ENCODE measurements around the gene HEMGN.
"Not testable (repeated sequence)": the region's sequence is repeated elsewhere in the genome, so short reads cannot be mapped to it uniquely, and the experiment has no call there.

Gene HEMGN

DNA sequence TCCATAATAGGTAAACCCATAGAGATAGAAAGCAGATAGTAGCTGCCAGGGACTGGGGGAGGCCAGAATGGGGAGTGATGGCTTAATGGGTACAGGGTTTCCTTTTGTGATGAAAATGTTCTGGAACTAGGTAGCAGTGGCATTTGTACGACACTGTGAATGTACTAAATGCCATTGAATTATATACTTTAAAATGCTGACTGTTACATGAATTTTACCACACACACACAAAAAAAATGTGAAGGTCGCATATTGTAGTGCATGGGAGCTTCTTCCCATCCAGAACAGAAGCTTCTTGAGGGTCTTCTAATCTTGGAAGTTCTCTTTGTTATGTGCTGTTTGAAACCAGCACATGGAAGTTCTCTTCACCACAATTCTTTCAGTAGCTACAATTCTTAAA is 25.3 kb upstream of the HEMGN start:
- DNase-seq = no peak

DNA sequence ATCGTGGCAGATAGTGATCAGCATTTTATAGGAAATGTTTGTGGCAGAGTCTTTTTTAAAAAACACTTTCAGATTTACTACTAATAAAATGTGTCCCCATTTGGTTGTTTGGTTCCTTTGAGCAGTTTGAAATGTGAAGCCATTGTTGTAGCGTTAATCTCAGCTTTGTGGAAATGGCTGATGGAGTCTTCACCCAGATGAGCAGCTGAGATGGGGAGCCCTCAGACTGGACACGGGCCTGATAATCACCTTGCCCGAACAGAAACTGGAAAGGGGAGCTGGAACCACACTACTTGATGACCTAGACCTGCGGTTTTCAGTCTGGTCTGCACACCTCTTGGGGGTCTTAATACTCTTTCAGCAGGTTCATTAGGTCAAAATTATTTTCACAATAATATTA is 24.6 kb upstream of the HEMGN start:
- DNase-seq = no peak

- no peak for DNase-seq
Measured at GRCh38 chr9:97962136-97962535, 24.2 kb upstream of the HEMGN start.

DNA sequence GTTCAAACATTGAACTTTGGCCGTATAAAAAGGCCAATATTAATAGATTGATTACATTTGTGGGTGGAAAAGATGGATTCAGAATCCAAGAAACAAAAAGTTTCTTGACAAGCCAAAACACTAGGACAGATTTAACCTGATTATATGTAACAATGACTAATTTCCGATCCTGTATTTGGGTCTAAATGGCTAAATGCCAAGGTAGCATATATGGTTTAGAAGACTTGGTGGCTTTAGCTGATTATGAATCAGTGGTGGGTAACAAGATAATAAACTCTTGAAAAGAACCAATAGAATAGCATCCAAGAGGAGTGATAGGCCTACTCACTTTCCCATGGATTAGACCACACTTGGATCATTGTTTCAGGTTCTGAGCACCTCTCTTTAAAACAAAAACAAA is 23.4 kb upstream of the HEMGN start:
- no peak for DNase-seq

- DNase-seq = not testable (repeated sequence)
Measured at GRCh38 chr9:97960678-97961328, 22.8 kb upstream of the HEMGN start.

GRCh38 chr9:97959585-97959984 is 21.6 kb upstream of the HEMGN start:
- no peak for DNase-seq

DNA sequence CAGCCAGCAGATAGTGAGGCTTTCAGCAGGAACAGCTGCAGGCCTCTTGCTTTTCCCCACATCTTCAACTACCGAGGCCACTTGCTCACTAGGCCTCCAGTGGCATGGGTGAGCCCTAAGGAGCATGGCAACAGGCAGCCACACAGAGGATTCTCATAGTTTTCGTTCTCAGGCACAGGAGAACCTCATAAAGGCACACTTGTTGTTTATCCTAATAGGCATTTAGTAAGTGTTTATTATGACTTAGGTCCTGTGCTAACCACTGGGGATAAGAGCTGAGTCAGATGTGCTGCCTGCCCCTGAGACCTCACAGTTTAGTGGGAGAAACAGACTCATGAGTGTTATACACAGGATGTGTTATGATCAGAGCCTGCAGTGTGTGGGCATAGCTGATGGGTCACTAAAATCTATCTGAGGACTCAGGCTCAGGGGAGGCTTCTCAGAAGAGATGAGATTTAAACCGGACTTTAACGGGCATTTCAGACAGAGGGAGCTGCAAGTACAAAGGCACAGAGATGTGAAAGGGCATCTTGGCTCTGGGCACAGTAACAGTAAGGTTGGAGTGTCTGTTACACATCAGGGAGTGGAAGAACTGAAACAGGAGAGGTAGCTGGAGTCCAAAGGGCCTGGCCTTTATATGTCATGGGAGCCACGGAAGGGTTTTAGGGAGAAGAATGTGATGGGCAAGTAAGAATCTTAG is 21.0 kb upstream of the HEMGN start:
- DNase-seq = no peak

GRCh38 chr9:97956331-97956730 is 18.4 kb upstream of the HEMGN start:
- no peak for DNase-seq

GRCh38 chr9:97954550-97954989 is 16.6 kb upstream of the HEMGN start:
- no peak for DNase-seq

DNA sequence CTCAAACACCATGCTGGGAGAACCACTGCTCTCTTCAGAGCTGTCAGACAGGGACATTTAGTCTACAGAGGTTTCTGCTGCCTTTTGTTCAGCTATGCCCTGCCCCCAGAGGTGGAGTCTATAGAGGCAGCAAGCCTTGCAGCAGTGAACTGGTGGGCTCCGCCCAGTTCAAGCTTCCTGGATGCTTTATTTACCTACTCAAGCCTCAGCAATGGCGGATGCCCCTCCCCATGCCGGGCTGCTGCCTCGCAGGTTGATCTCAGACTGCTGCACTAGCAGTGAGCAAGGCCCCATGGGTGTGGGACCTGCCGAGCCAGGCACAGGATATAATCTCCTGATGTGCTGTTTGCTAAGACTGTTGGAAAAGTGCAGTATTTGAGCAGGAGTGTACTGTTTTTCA is 12.9 kb upstream of the HEMGN start:
- not testable (repeated sequence) for DNase-seq

- DNase-seq = not testable (repeated sequence)
Measured at GRCh38 chr9:97947094-97947493, 9.1 kb upstream of the HEMGN start.

DNA sequence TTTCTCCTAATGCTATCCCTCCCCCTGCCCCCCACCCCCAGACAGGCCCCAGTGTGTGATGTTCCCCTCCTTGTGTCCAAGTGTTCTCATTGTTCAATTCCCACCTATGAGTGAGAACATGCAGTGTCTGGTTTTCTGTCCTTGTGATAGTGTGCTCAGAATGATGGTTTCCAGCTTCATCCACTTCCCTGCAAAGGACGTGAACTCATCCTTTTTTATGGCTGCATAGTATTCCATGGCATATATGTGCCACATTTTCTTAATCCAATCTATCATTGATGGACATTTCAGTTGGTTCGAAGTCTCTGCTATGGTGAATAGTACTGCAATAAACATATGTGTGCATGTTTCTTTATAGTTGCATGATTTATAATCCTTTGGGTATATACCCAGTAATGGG is 7.5 kb upstream of the HEMGN start:
- not testable (repeated sequence) for DNase-seq

GRCh38 chr9:97944612-97945011 is 6.6 kb upstream of the HEMGN start:
- DNase-seq = no peak

DNA sequence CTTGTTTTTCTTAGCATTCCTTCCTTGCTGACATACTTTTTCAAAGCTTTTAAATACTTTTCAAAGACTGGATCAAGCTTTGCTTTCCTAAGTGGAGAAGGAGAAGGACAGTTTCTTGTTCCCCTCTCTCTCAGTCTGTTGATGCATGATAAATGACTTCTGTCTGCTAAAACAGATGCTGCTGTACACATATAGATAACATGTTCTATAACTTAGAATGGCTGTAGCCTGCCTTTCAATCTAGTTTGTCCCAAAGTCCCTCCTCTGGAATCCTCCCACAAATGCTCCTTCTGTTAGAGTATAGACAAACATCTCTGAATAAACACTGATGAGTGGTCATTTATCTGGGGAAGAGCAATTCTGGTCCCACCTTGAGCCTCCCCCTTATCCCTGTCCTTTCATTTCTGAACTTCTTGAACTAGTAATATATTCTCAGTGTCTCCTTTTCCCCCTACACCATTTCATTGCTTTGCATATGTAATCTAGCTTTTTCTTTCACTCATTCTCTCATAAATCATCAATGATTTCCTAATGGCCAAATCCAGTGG is 5.4 kb upstream of the HEMGN start:
- no peak for DNase-seq

DNA sequence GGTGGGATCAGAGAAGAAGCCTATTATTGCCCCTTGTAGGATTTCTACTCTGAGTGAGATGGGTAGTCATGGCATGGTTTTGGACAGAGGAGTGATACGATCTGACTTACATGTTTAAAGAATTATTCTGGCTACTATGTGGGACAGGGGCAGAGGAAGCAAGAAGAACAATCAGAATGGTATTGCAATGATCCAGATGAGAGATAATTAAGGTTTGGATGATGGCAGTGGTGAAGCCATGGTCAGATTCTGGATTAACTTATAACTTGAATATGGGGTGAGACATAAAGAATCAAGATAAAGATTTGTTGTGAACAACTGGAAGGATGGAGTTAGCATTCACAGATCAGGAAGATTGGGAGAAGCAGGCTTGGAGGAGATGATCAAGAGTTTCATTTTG is 3.4 kb upstream of the HEMGN start:
- no peak for DNase-seq

DNA sequence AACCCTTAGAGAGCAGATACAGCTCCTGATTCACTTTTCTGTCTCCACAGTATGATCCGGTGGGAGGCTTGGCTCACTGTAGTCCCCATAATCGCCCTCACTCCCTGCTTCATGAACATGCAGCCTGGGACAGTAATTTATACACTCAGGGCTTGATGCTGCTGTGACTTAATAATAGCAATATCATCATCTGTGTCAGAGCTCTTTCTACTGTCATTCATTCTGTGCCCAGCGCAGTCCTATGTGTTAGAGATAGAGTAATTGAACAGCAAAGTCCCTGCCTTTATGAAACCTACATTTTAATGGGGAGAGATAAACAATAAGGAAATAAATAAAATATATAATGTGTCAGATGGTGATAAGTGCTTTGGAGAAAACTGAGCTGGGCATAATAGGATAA is 2.8 kb upstream of the HEMGN start:
- no peak for DNase-seq

GRCh38 chr9:97940233-97940632 is 2.3 kb upstream of the HEMGN start:
- DNase-seq = no peak

DNA sequence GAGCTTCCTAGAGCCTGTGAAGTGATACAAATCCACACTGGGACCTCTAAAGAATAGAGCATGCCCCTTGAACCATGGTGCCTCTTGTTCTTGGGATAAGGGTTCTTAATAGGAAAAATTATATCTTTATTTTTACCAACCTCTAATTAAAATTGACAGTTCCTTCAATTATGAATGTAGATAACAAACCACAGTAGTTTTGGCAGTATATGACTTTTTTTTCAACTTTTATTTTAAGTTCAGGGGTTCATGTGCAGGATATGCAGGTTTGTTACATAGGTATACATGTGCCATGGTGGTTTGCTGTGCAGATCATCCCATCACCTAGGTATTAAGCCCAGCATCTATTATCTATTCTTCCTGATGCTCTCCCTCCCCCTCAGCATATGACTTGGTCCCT is 974 bp downstream of the HEMGN start:
- DNase-seq = no peak

DNA sequence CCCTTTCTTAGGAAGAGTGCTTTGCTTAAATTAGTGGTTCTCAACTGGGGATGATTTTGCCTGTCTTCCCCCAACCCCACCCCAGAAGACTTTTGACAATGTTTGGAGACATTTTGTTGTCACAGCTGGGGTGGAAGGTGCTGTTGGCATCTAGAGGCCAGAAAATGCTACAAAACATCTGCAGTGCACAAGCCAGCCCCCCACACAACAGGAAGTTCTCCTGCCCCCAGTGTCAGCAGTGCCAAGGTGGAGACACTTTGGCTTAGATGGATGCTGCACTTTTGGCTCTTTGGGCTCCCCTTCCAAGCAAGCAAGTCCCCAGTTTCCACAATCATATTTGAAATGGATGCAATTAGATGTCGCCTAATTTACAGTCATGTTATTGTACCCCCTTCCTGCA is 2.7 kb downstream of the HEMGN start:
- no peak for DNase-seq

DNA sequence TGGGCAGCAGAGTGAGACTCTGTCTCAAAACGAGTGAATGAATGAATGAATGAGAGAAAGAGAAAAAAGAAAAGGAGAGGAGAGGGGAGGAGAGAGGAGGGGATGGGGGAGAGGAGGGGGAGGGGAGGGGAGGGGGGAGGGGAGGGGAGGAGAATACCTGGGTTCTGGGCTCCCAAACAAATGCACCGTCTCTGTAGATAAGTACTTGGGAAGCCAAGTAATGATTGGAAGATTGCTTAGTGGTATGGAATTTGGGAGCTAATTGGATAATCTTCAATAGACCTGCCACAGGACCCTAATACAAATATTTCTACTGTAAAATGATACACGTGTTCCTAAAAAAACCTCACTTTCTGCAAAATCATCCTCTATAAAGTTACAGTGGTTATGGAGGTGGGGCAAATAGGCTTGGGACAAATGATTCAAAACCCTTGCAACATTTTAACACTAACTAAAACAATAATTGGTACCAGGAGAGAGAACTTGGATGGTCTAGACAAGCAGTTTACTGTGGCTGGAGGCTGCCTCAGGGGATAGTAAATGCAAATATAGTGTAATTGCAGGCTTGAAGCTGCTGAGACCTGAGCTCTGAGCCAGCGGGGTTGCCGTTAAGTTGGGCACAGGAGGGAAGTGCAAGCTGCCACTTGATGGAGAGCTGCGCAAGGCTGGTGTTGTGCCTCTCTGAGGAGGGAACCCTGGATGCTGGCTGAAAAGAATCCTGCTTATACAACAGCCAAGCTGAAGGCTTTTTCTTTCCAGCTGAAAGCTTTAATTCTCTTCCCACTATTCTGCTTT is 3.5 kb downstream of the HEMGN start:
- DNase-seq = no peak

GRCh38 chr9:97933297-97933998 is 4.5 kb downstream of the HEMGN start:
- DNase-seq = no peak

GRCh38 chr9:97930972-97931371 is 7.0 kb downstream of the HEMGN start:
- DNase-seq = no peak

GRCh38 chr9:97928986-97929604 is 8.9 kb downstream of the HEMGN start:
- no peak for DNase-seq

Data from NCI-H446 treated with DMSO at 0.1 percent for 48 hours (cell line).